Activated CD4-positive, alpha-beta memory T cell treated with anti-CD3 and anti-CD28 coated beads, Interleukin-2, amount 10 ng/mL, durations not matched to agents 7 days and 5 days (primary cell): ENCODE results near the gene ZSCAN4. TPM values are rescaled to one million over a fixed set of nuclear protein-coding genes. Genes with fewer than 3 reads are reported as not detected.
A peak's percentile ranks its signal among the peaks of the same experiment; 100 is the strongest.

Experiments
- CTCF ChIA-PET: fragments of 350-600 bp; sonication (Branson Sonifier 250); formaldehyde crosslinking; loops from one replicate; lab custom pipeline; 2021; ENCODE audit warnings: antibody characterized with exemption, inconsistent platforms; lab: Charles Lee
- POLR2A ChIA-PET: fragments of 350-600 bp; sonication (Branson Sonifier 250); formaldehyde crosslinking; loops from one replicate; lab custom pipeline; 2021; ENCODE audit warnings: antibody characterized with exemption; lab: Charles Lee
- DNase-seq: peaks from one replicate; pipeline ENCODE4 v3.0.0-alpha.2; 2020
- H3K27ac Mint-ChIP-seq: one replicate; pipeline ENCODE4 v1.8.0; 2021; ENCODE audit warnings: mild to moderate bottlenecking, mixed read lengths
- H3K27me3 Mint-ChIP-seq: one replicate; pipeline ENCODE4 v1.8.0; 2021; ENCODE audit warnings: mixed read lengths
- H3K36me3 Mint-ChIP-seq: one replicate; pipeline ENCODE4 v1.8.0; 2021; ENCODE audit warnings: low read depth, mixed read lengths
- H3K4me1 Mint-ChIP-seq: one replicate; pipeline ENCODE4 v1.8.0; 2021; ENCODE audit warnings: mixed read lengths
- H3K4me3 Mint-ChIP-seq: one replicate; pipeline ENCODE4 v1.8.0; 2021; ENCODE audit warnings: mild to moderate bottlenecking, mixed read lengths
- H3K9me3 Mint-ChIP-seq: one replicate; pipeline ENCODE4 v1.8.0; 2021; ENCODE audit warnings: mixed read lengths
- total RNA-seq, 2 experiments: library from RNA; stranded (reverse); gene quantifications; one replicate each; pipeline ENCODE4 v1.2.3, GENCODE V29; 2021

Gene ZSCAN4
- total RNA-seq, 2 experiments from 2014 or later: not detected

DNA sequence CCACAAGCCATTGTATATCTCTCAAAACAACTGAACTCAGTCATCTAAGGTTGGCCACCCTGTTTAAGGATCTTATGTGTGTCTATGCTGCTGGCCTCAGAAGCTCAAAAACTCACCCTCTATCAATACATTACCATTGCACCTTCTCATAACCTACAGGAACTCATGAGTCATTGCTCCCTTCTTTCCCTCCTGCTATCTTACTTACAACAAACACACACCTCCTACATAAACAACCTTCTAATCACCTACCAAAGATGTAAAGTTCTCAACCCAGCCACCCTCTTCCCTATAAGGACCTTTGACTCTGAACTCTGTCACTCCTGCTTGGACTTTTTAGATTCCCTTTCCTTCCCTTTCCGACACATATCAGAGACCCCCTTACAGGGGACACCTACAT, 13.3 kb upstream of the ZSCAN4 start:
- no peak for DNase-seq
- Mint-ChIP-seq H3K4me1 (peaks cover 9% of the 10 kb centered on the region), H3K9me3 (peaks cover 56% of the 10 kb centered on the region), H3K36me3 (peaks cover 15% of the 10 kb centered on the region), H3K27ac (no peak overlapping the region), H3K27me3 (no peaks in the 10 kb centered on the region), H3K4me3 (no peak overlapping the region)
- ChIA-PET CTCF (no interaction called here), POLR2A (no interaction called here)

DNA sequence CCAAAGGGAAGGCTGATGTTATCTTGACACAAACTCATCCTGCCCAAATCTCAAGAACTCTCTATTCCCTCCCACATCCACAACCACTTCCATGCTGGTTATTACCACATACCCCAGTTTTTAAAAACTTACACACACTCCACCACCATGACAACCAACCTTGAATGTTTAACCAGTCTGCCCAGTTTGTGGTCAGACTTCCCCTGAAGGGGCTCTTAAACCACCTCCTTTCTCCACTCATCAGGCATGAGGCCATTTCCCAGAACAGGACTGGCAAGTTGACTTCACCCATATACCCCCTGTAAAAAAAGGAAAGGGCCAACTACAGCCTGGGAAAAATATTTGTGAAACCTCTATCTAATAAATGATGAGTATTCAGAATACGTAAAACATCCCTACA, 12.4 kb upstream of the ZSCAN4 start:
- Mint-ChIP-seq H3K4me3 (no peak overlapping the region), H3K27me3 (peaks cover 3% of the 10 kb centered on the region), H3K4me1 (peaks cover 7% of the 10 kb centered on the region), H3K36me3 (peaks cover 14% of the 10 kb centered on the region), H3K9me3 (peaks cover 54% of the 10 kb centered on the region), H3K27ac (no peak overlapping the region)
- no peak for DNase-seq
- CTCF ChIA-PET: interaction anchor here (0.6 kb wide), 1 partner anchor 78 kb away, joined by 3 read pairs; the partner anchor contains the start of gene ZNF416
- POLR2A ChIA-PET: no interaction called here

DNA sequence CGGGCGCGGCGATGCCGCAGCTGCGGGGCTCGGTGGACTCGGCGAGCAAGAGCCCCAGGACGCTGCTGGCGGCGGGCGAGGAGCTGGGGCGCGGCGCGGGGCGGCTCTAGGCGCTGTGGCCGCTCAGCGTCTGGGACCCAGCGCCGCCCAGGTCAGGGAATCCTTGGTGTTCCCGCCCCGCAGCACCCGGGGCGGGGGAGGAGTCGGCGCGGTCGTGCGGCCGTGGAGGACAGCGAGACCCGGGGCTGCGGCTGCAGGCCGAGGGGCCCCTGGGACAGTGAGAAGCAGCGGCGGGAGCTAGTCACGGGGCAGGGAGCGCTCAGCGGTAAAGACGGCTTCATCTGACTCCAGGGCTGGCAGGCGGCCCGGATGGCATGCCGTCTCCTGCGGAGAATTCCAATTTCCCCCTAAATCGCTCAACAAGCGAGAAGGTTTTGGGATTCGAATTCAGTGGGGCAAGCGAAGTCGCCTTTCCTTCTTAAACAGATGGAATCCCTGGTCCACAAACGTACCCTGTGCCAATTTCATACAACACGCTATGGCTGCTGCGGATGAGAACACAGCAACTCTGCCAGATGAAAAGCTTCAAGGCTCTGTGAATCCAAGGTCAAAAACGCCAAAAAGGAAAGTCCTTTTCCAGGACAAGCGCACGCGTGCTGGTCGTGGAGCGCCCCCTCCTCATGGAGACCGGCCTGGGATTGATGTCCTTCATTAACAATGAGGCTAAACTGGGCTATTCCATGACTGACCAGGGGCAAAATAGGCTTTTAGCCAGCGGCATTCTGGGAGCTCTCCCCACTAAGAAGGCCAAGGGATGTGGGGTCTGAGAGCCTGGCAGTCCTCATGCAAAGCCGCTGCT, 4.2 kb upstream of the ZSCAN4 start:
- no peak overlapping the region for H3K27ac Mint-ChIP-seq
- no peak for DNase-seq
- POLR2A ChIA-PET: no interaction called here
- H3K4me1 Mint-ChIP-seq: peaks cover 1% of the 10 kb centered on the region
- H3K36me3 Mint-ChIP-seq: no peaks in the 10 kb centered on the region
- peaks cover 11% of the 10 kb centered on the region for H3K9me3 Mint-ChIP-seq
- H3K4me3 Mint-ChIP-seq: peak overlapping the region; percentile 65
- peaks cover 13% of the 10 kb centered on the region for H3K27me3 Mint-ChIP-seq
- CTCF ChIA-PET: interaction anchor here (1.3 kb wide), 2 partner anchors 14 to 17 kb away, joined by 3 read pairs; partner anchors contain the start of gene ZNF551

DNA sequence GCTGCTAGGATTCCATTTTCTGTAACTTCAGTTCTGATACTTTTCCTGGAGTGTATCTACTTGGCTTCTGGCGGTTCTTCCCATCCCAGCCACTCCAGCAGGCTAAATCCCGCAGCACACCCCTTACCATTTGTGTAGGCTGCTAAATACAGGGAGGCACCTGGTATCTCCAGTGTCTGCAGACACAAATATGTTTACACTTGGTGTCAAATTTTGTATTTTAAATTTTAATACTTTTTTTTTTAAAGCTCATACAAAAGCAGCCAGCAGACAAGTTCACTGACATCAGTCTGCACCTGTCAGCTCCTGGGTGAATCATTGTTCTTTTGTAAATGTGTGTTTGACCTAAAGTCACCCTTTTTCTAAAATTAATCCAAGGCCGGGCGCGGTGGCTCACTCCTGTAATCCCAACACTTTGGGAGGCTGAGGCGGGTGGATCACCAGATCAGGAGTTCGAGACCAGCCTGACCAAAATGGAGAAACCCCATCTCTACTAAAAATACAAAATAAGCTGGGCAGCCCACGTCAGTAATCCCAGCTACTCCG, 3.4 kb upstream of the ZSCAN4 start:
- ChIA-PET POLR2A (no interaction called here), CTCF (interaction anchor here (0.5 to 1.3 kb wide), 2 partner anchors 15 to 45 kb away, joined by 3 to 4 read pairs; no protein-coding TSS in a partner anchor)
- no peaks in the 10 kb centered on the region for H3K36me3 Mint-ChIP-seq

DNA sequence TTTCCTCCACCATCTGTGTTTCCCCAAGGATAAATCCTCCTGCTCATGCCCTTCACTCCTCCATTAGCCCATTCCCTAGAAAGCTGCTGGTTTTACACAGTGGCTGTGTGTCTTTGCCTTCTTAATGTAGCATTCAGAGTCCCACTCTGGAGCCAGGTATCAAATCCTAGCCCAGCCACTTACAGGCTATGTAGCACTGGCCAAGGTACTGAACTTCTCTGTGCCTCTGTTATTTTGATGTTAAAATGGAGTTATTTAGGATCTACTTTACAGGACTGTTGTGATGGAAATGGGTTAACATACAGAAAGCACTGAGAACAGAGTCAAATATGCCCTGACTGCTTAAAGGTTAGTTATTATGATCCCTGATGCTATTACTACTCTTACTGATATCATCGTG, 1.5 kb upstream of the ZSCAN4 start:
- Mint-ChIP-seq H3K27me3 (peaks cover 10% of the 10 kb centered on the region), H3K4me3 (no peak overlapping the region), H3K9me3 (peaks cover 11% of the 10 kb centered on the region), H3K27ac (no peak overlapping the region), H3K36me3 (no peaks in the 10 kb centered on the region), H3K4me1 (peaks cover 1% of the 10 kb centered on the region)
- DNase-seq: no peak
- ChIA-PET CTCF (no interaction called here), POLR2A (no interaction called here)

More for the DNA sequence above, 3.4 kb upstream of the ZSCAN4 start:
- DNase-seq: no peak
- Mint-ChIP-seq H3K27ac (no peak overlapping the region), H3K4me1 (peaks cover 1% of the 10 kb centered on the region), H3K27me3 (peaks cover 13% of the 10 kb centered on the region), H3K9me3 (peaks cover 6% of the 10 kb centered on the region), H3K4me3 (no peak overlapping the region)

DNA sequence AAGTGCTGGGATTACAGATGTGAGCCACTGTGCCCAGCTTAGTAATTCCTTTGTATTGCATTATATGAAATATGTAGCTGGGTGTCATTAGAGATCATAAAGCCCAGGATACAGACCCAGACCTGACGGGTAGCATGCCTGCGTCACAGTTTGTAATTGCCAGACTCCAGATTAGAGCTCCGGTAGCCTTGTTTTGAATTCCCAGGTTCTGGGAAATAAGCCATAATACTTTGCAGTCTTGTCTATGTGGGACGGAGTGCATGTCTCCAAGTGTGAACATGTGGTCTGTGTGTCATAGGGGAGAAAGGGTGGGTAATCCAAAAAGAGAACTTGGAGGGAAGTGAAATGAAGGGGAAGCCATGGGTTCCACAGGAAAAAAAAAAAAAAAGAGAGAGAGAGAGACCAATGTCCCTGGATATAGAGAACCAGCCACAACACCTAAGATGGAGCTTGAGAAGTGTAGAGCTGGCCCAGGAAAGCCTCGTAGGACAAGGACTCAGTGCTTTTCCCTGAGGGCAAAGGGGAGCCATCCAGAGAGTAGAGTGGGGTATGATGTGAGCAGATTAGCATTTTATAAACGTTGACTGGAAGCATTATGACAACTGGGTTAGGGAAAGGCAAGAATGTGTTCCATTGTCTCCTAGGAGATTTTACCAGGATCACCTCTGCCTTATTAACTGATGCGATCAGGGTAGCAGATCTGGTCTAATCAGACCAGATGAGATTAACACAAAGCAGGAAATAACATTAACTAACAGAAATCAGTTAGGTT, 2.6 kb downstream of the ZSCAN4 start:
- Mint-ChIP-seq H3K9me3 (peaks cover 13% of the 10 kb centered on the region), H3K4me3 (no peak overlapping the region), H3K27me3 (no peaks in the 10 kb centered on the region), H3K4me1 (no peaks in the 10 kb centered on the region), H3K36me3 (no peaks in the 10 kb centered on the region), H3K27ac (no peak overlapping the region)
- no peak for DNase-seq
- CTCF ChIA-PET: no interaction called here
- POLR2A ChIA-PET: no interaction called here

DNA sequence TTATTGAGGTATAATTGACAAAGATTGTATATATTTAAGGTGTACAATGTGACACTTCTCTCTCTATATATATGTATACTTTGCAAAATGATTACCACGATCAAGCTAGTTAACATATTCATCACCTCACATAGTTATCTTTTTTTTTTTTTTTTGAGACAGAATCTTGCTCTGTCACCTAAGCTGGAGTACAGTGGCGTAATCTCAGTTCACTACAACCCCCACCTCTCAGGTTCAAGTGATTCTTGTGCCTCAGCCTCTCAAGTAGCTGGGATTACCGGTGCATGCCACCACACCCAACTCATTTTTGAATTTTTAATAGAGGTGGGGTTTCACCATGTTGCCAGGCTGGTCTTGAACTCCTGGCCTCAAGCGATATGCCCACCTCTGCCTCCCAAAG, 3.7 kb downstream of the ZSCAN4 start:
- no peaks in the 10 kb centered on the region for H3K36me3 Mint-ChIP-seq
- no peak for DNase-seq
- H3K27ac Mint-ChIP-seq: no peak overlapping the region
- POLR2A ChIA-PET: interaction anchor here (0.9 kb wide), 1 partner anchor 13 kb away, joined by 3 read pairs; no protein-coding TSS in a partner anchor
- peaks cover 10% of the 10 kb centered on the region for H3K9me3 Mint-ChIP-seq
- no peak overlapping the region for H3K4me3 Mint-ChIP-seq
- H3K4me1 Mint-ChIP-seq: no peaks in the 10 kb centered on the region
- CTCF ChIA-PET: no interaction called here
- no peaks in the 10 kb centered on the region for H3K27me3 Mint-ChIP-seq

DNA sequence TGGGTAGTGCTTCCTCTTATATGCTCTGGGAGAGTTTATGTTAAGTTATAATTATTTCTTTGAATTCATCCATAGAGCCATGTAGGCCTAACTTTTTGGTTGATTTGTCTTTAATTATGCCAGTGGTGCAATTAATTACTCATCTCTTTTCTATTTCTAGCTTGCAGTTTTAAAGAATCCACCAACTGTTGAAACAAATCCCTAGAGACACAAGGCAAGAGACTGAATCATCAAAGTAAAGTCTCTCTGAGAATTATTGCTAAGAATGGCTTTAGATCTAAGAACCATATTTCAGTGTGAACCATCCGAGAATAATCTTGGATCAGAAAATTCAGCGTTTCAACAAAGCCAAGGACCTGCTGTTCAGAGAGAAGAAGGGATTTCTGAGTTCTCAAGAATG, 7.1 kb downstream of the ZSCAN4 start:
- DNase-seq: no peak
- no peak overlapping the region for H3K4me3 Mint-ChIP-seq
- peaks cover 25% of the 10 kb centered on the region for H3K9me3 Mint-ChIP-seq
- POLR2A ChIA-PET: no interaction called here
- no peak overlapping the region for H3K27ac Mint-ChIP-seq
- H3K36me3 Mint-ChIP-seq: no peaks in the 10 kb centered on the region
- H3K27me3 Mint-ChIP-seq: no peaks in the 10 kb centered on the region
- no peaks in the 10 kb centered on the region for H3K4me1 Mint-ChIP-seq
- CTCF ChIA-PET: no interaction called here

DNA sequence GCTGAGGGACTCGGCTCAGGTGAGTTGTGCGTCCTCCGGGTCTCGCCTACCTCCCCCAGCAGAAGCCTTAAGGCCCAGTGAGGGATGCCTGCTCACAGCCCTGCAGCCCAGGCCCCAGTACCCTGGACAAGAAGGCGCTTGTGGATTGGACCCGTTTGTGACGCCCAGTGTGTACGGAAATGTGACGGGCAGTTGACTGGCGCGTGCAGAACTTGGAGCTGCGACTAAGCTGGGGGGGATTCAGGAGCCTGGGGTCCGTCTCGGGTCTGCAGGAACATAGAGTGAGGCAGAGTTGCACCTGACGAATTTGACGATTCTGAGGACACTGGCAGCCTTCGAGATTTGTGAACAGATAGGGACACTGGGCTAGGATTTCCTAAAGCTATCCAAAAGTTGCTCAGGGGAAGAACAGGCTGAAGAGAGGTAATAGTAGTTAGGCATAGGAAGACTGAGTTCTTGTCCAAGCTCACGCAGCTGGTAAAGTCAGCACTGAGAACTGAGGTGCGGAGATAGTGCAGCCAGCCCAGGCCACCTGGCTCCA, 13.6 kb downstream of the ZSCAN4 start:
- Mint-ChIP-seq H3K27ac (peak overlapping the region; percentile 84), H3K9me3 (peaks cover 67% of the 10 kb centered on the region), H3K4me3 (peak overlapping the region; percentile 94), H3K27me3 (no peaks in the 10 kb centered on the region), H3K36me3 (peaks cover 60% of the 10 kb centered on the region), H3K4me1 (peaks cover 30% of the 10 kb centered on the region)
- POLR2A ChIA-PET: interaction anchor here (0.6 to 2.2 kb wide), 15 partner anchors 26 to 472 kb away, joined by 3 to 12 read pairs (median 6); partner anchors contain the start of genes ZNF134, ZNF211, ZNF329 and ZNF416
- no peak for DNase-seq
- CTCF ChIA-PET: interaction anchor here (0.6 to 2.2 kb wide), 10 partner anchors 8 to 498 kb away, joined by 3 to 9 read pairs (median 4); partner anchors contain the start of genes ZNF134, ZNF211, ZNF416 and ZNF671

DNA sequence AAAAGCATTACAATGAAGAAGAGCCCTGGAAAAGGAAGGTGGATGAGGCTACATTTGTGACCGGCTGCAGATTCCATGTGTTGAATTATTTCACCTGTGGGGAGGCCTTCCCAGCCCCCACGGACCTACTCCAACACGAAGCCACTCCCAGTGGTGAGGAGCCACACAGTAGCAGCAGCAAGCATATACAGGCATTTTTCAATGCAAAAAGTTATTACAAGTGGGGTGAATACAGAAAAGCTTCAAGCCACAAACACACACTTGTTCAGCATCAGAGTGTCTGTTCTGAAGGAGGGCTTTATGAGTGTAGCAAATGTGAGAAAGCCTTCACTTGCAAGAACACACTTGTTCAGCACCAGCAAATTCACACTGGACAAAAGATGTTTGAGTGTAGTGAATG, 18.0 kb downstream of the ZSCAN4 start:
- ChIA-PET CTCF (no interaction called here), POLR2A (no interaction called here)
- peaks cover 26% of the 10 kb centered on the region for H3K4me1 Mint-ChIP-seq
- no peak for DNase-seq
- peaks cover 90% of the 10 kb centered on the region for H3K36me3 Mint-ChIP-seq
- no peak overlapping the region for H3K4me3 Mint-ChIP-seq
- H3K27ac Mint-ChIP-seq: no peak overlapping the region
- peaks cover 79% of the 10 kb centered on the region for H3K9me3 Mint-ChIP-seq
- H3K27me3 Mint-ChIP-seq: no peaks in the 10 kb centered on the region

DNA sequence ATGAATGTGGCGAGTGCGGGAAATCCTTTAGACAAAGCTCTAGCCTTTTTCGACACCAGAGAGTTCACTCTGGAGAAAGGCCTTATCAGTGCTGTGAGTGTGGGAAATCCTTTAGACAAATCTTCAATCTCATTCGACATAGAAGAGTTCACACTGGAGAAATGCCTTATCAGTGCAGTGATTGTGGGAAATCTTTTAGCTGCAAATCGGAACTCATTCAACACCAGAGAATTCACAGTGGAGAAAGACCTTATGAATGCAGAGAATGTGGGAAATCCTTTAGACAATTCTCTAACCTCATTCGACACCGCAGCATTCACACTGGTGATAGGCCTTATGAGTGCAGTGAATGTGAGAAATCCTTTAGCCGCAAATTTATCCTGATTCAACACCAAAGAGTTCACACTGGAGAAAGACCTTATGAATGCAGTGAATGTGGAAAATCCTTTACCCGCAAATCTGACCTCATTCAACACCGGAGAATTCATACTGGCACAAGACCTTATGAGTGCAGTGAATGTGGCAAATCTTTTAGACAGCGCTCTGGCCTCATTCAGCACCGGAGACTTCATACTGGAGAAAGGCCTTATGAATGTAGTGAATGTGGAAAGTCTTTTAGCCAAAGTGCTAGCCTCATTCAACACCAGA, 18.8 kb downstream of the ZSCAN4 start:
- POLR2A ChIA-PET: no interaction called here
- CTCF ChIA-PET: no interaction called here
- no peak overlapping the region for H3K27ac Mint-ChIP-seq

DNA sequence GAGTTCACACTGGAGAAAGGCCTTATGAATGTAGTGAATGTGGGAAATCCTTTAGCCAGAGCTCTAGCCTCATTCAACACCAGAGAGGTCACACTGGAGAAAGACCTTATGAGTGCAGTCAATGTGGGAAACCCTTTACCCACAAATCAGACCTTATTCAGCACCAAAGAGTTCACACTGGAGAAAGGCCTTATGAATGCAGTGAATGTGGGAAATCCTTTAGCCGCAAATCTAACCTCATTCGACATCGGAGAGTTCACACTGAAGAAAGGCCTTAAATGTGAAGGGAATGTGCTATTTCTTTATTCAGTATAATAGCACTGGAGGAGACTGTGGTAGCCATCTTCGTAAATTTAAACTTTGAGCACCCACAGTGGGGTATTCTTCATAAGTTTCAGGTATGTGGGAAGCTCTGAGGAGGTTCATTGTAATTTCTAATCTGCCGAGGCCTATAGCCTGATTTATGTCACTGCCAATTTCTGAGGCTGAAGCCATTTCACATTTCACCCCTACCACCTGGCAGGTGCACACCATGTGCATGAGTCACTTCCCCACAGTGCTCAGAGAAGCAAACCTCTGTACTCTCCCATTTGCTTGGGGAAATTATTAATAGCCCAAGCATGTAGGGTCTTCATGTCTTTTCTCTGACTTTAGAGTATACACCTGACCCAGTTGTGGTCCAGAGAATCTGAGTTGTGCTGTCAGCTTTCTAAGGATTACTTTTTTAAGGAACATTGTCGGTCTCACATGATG, 19.5 kb downstream of the ZSCAN4 start:
- no peak overlapping the region for H3K27ac Mint-ChIP-seq
- POLR2A ChIA-PET: no interaction called here
- H3K4me1 Mint-ChIP-seq: peaks cover 12% of the 10 kb centered on the region
- no peak for DNase-seq
- no peaks in the 10 kb centered on the region for H3K27me3 Mint-ChIP-seq
- peaks cover 75% of the 10 kb centered on the region for H3K9me3 Mint-ChIP-seq
- H3K4me3 Mint-ChIP-seq: no peak overlapping the region
- CTCF ChIA-PET: no interaction called here
- H3K36me3 Mint-ChIP-seq: peaks cover 81% of the 10 kb centered on the region

More for the DNA sequence above, 18.8 kb downstream of the ZSCAN4 start:
- H3K4me1 Mint-ChIP-seq: peaks cover 19% of the 10 kb centered on the region
- no peaks in the 10 kb centered on the region for H3K27me3 Mint-ChIP-seq
- H3K4me3 Mint-ChIP-seq: no peak overlapping the region
- no peak for DNase-seq
- H3K9me3 Mint-ChIP-seq: peaks cover 76% of the 10 kb centered on the region
- peaks cover 83% of the 10 kb centered on the region for H3K36me3 Mint-ChIP-seq
